GM19025 (cell line): ENCODE results near the gene KCNIP4.

Source experiments
- ATAC-seq: cut with Tn5 transposase; IDR thresholded peaks from one replicate; pipeline ENCODE4 v1.9.1; 2021; ENCODE audit warnings: mild to moderate bottlenecking, low read depth, moderate library complexity; ENCODE audit not compliant: unreplicated experiment

The KCNIP4 gene

DNA sequence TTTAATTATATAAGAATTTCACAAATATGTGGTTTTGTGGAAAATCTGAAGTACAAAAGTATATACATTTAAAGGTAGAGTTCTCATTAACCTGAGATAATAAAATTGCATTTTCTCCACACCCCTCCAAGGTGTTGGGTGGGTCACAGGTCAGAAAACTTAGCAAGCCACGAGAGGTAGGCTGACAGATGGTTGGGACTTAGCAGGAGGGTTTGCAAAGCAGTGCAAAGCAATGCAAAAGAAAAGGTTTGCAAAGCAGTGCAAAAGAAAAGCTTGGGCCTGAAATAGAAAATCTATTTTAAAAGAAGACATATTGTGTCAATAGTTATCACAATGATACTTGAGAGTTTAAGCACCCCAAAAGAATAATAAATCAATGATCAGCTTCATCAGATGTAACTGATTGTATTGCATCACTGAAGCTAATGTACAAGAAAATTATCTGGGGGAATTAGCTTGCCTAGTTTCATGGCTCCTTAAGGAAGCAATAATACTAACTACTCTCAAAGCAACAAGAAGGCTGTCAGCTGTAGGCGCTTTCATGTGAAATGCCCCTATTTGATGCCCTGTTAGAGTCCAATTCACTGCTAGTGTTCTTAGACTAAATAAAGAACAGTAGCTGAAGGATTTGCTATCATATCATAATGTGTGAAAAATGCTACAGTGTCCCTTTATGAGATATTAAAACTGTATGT is 319.5 kb downstream of the KCNIP4 start:
- ATAC-seq, result no peak

DNA sequence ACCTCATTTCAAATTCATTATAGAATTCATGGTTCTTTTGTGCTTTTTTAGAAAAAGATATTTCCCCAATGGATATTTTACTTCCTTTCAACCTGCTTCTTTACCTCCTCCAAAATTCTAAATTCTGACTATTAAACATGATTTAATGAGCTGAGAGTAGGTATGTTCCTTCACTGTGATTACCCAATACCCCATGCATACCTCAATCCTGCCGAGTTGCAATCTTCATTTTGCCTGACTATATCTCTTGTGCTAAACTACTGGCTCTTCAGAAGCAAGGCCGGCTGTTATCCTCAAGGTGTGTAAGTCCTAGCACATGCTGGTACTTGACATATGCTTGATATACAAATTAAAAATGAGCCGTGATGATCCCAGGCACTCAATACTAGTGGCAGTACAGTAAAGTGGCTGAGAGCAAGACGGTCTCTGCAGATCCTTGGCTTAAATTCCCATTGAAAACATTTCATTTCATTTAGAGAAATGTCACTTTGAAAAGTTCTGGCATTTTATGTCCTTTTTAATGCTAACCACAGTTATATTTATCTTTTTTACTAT is 320.4 kb downstream of the KCNIP4 start:
- no peak for ATAC-seq

DNA sequence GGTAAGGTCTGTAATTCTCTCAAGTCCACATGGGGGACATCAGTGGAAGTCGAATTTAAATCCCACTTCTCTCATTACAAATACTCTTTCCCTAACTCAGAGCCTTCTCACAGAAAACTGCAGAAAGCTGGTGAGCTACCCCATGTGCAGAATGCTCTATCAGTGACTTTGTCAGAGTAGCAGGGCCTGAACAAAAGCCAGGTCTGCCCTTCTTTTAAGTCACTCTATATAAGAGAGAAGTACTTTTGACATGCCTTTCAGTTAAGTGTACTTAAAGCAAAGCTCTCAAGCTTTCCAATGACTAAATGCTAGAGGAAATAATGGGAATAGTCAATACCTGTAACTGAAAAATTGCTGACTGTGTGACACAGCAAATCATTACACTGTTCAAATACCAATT is 323.1 kb downstream of the KCNIP4 start:
- no peak for ATAC-seq

DNA sequence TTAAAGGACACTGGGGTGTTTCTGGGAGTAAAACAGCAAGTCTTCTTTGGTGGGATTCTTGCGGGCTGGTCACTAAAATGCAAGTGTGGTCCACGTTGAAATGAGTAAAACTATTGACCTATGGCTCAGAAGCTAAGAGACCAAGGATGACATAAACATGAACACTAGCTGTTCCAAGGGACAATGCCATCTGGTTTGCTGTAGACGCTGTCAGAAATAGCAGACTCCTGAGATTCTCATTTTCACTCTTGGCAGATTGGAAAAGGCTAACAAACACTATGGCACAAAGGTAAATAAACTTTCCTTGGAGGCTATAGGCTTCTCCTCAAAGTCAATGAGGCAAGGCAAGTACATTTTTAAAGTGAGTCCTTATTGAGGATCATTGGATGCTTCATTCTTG is 343.6 kb downstream of the KCNIP4 start:
- ATAC-seq, result no peak

DNA sequence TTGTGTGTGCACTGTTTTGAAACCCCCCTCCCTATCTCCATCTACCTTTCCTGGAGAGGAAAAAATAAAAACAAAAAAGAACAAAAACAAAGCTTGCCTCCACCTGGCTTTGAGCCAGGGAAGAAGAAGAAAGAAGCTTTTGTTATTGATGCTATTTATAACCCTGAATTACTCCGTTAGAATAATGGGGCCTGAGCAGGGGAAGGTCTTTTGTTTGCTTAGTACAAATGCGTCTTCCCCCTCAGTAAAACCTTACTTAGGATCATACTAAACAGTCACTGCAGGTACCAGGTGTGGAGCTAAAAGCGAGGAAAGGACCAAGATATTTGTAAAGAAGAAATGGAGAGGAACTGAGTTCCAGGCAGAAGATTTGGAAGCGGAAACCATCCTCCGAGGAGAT is 352.1 kb downstream of the KCNIP4 start:
- ATAC-seq, result no peak

DNA sequence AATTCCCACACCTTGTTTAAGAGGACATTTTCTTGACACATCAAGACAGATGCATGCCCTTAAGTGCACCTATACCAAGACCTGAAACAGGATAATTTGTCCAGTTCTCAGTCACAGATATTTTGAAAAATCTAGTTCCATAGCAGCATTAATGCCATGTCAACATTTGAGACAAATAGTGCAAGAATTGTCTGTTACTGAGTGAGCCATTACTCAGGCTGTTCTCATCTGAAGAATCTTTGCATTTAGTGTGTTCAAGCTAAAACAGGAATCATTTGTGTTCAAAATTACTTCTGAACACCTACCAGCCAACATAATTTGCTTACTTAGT is 354.9 kb downstream of the KCNIP4 start:
- no peak for ATAC-seq

DNA sequence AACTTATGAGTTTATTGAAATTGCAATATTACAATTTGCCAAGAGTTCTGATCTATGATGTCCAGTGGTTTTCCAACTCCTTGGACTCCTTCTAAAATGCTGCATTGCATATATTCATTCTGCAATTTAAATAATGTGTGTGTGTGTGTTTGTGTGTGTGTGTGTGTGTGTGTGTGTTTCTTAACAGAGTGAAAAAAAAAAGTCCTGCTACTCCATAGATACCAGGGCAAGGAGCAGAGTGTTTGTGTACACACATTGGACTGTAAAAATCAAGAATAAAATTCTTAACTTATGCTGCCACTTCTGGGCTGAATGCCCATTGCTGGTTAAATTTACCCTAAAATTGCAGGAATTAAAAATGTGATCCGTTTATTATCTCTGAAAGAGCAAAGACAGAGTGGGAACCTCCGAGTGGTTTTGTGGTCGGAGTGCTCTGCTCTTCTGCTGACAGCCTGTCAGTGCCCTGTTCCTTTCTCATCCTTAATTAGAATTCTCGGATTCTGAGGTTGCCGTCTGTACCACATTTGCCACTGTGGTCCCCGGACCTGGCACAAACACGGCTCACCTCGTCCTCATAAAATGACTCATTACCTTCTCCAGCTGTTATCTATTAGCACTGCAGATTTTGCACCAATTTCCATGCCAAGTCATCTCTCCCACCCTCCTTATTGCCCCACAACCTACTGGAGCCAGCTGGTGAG is 355.5 kb downstream of the KCNIP4 start:
- no peak for ATAC-seq

DNA sequence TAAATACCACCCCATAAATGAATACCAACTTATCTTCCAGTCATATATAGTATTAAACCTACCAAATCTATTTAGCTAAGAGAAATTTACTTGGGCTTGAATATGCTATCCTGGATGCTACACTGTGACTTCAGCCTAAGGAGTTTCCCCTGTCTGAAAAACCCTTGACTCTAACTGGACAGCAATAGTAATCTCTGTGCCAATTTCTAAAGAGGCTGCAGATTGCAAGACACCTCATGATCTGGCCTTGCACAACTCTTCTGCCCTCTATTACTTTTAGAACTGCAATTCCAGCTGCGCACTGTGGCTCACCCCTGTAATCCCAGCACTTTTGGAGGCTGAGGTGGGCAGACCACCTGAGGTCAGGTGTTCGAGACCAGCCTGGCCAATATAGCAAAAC is 371.5 kb downstream of the KCNIP4 start:
- no peak for ATAC-seq

DNA sequence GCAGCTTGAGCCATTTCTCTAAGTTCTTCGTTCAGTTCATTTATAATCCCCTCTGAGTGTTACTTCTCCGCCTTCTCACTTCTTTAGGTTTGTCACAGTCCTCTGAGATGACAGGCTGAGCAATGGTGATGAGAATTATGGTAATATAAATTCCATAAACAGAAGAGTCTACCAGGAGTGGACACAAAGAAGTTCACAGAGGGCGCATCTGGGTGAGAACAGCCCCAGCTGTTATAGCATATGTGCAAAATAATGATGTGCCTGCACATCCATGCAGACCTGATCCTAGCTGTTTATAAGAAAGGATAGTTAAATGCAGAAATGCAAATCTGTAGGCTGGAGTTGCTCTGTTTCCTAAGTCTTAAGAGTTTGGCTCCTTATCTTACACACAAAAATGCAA is 377.5 kb downstream of the KCNIP4 start:
- ATAC-seq, result no peak

DNA sequence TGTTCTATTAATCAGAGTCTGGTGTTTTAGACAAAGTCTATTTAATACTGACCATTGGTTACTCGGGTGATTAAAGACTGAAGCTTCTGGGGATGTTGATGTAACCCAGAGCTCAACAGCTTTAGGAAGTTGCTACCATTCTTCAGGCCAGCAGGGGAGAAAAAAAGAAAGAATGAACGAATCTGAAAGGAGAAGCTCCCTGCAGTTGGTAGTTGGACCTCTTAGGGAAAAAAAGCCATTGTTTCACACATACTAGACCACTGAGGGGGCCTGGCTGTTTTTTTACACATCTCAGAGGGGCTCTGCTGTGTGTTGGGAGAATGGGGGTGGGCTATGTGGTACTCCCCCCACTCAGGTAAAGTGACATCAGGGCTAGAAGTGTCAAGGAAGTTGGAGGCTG is 378.9 kb downstream of the KCNIP4 start:
- no peak for ATAC-seq

DNA sequence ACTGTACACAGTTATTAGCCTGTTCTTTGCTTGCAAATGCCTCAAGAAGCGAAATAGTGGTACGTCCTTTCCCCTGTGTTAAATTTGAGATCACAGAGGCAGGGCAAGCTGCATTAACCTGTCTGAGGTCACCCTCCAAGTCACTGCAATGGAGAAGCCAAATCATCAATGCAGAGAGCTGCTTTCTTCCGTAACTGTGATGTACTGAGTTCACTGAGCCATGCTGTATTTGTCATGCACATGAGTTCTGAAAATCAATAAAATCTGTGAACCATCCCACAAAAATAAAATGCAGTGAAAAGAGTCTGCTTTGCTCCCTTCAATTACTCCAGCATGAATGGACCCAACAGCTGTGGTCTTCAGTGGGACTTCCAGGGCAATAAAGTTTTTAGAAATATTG is 393.5 kb downstream of the KCNIP4 start:
- ATAC-seq, result no peak

DNA sequence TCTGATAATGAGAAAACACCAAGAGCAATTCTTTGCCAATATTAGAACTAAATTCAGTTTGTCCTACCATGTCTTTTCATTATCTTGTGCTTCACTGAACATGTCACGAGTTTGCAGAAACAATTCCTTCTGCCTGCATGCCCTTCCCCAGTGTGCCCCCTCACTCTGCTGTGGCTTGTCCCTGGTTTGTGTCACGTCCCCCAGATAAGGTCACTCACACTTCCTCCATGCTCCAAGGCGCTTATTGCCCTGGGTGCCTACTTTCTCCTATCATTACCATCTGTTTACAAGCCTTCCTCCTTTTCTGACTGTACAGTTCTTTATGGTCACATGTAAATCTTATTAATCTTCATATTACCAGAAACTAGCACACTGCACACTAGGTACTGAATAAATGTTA is 394.1 kb downstream of the KCNIP4 start:
- no peak for ATAC-seq

DNA sequence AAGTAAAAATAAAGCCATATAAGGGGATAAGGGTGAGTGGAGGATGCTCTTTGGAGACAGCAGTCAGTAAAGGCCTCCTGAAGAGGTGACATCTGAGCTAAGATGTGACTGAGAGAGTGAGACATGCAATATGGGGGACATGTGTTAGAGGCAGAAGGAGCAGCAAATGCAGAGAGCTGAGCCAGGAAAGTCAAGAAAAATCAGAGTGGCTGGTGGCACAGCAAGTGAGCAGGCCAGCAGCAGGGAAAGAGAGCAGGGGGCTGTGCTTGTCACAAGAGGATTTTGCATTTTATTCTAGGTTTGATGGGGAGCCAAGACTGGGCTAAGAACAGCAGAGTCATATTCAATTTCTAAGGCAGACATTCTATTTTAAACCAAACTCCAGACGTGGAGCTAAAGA is 394.5 kb downstream of the KCNIP4 start:
- ATAC-seq, result no peak

DNA sequence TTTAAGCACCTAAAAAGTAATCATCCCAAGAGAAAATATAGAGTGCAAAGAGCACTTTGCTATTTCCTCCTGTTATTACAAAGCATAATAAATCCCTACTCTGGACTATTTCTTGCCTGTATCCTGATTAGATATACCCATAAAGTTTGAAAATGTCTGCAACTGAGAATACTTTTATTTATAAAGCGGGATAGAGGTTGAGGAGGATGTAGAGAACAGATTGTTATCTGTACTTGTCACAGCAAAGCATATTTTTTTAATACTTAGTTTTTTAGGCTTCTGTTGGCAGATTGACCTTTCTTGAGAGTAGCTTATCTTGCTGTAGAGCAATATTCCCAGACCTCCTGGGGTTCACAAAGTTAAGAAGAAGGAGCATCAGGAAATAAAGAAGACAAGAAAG is 396.1 kb downstream of the KCNIP4 start:
- ATAC-seq, result no peak

DNA sequence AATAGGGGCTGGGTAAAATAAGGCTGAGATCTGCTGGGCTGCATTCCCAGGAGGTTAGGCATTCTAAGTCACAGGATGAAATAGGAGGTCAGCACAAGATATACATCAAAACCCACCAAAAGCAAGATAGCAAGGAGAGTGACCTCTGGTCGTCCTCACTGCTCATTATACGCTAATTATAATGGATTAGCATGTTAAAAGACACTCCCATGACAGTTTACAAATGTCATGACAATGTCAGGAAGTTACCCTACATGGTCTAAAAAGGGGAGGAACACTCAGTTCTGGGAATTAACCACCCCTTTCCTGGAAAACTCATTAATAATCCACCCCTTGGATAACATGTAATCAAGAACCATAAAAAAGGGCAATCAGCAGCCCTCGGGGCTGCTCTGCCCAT is 403.6 kb downstream of the KCNIP4 start:
- no peak for ATAC-seq

DNA sequence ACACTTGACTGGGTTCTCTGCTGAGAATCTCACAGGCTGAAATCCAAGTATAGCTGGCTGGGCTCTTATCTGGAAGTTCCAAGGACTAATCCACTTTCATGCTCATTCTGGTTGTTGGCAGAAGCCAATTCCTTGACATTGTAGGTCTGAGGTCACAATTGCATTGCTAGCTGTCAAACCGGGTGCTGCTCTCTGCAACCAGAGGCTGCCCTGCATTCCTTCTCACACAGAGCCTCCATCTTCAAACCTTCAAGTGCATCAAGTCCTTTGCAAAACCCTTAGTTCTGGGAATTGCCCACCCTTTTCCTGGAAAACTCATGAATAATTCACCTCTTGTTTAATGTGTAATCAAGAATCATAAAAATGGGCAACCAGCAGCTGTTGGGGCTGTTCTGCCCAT is 404.2 kb downstream of the KCNIP4 start:
- ATAC-seq, result no peak

DNA sequence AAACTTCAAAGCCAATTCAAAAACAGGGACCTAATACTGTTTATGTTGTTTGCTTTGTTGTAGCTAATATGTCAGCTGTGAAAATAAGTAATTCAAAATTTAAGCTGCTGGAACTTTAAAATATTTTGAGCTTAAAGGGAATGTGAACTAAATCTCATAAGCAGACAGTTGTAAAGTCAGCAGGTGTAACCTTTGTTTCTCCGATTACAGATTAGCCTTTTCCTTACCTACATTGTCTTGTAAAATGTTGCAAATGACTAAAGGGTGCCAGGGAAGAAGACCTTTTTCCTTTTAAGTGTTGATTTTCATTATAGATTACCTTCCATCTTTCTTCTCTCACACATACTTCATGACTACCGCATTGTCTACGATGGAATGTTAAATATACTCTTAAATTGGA is 405.1 kb downstream of the KCNIP4 start:
- no peak for ATAC-seq

DNA sequence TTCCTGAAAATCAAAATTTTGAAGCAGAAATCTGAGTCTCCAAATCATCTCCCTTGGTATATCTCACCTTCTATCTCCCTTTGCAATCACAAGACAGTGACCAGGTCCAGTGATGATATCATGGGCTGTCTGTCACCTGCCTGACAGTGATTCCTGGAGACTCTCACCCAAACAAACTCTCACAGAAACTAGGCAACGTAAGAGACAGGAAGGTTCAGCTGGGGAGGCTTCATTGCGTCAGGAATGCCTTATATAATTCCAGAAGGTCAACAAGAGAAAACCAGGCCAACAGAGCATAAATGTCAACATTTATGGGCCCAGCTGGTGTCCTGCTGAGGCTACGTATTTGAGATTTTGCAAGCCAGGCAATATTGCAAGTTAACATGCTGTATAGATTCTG is 412.7 kb downstream of the KCNIP4 start:
- no peak for ATAC-seq

DNA sequence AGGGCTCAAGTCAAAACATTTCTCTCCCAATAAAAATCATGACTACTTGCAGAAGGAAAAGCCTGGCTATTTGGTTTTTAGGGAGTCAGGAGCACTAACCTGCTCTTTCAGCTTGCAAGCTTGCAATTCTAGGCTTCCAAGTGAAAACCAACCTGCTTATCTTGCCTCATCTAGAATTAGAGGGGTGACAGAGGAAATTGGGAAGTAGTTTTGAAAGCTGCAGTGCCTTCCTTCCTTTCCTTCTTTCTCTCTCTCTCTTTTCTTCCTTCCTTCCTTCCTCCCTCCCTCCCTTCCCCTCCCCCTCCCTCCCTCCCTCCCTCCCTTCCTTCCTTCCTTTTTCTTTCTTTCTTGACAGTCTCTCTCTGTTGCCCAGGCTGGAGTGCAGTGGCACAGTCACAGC is 417.5 kb downstream of the KCNIP4 start:
- no peak for ATAC-seq

DNA sequence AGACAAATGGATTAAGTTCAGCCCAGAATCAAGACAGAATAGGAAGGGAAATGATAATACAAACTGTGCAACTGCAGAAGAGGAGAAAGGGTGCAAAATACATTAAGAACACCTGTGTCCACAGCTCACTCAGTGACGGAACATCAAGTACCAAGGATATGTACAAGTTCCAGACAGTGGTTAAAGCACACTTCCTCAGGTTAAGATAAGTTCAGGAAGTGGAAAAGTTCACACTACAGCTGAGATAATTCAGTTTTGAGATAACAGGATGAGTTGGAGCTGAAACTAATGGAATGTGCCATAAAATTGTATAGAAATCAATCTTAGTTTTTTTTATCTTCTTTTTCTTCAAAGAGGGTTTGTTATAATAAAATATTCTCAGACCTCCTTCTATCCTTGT is 419.4 kb downstream of the KCNIP4 start:
- ATAC-seq, result no peak

DNA sequence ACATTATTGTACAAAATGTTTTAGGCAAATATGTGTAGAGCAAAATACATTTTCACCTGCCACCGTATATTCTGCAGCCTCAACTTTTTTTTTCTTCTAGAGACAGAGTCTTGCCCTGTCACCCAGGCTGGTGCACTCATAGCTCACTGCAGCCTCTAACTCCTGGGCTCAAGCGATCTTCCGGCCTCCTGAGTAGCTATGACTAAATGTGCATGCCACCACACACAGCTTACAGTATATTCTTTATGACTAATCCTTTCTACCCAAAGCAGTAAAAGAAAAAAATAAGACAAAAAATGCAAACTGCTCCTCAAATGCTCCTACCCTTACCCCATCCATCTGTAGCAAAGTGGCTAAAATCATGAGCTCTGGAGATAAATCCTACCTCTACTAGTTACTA is 426.3 kb downstream of the KCNIP4 start:
- no peak for ATAC-seq

DNA sequence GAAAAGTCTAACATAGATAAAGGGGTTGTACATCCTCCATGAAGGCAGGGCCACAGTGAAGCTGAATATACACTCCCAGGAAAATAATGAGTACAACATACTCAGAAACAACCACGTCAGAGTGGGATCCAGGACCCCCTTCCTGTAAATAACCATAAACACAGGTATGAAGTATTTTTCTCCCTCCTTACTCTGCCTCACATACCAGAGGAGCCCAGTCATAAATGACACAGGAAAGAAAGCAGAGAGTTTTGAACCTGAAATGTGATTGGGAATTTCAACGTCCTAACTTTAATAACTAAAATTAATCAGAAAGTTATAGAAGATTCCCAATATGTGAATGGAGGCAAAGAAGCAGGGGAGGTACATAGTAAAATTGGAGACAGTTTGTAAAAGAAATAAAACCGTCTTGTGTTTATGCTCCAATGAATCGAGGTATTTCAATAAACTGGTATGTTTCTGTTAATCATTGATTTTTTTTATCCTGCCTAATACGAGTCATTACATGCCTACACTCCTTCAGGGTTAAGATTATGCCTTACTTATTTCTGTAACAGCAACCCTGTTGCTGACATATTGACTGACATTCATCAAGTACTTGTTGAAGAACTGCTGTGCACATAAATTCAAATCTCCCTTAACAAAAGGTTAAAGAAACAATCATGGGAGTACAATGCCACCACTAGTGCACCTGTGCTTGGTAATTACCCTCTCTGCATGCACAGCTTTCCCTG is 431.3 kb downstream of the KCNIP4 start:
- no peak for ATAC-seq
